H9 (cell line): ENCODE results near the gene DIP2C. TPM values are rescaled to one million over a fixed set of nuclear protein-coding genes. Genes with fewer than 3 reads are reported as not detected.

ENCODE experiments used
- DNase-seq: peaks from one replicate; pipeline ENCODE4 v3.0.0-alpha.2; 2017
- H2AFZ ChIP-seq: one replicate; pipeline ENCODE4 v1.6.1; 2013; ENCODE audit warnings: mild to moderate bottlenecking, low read length, control low read depth, moderate library complexity
- H2AK5ac ChIP-seq: 2 replicates; pipeline ENCODE4 v1.6.1; 2013; ENCODE audit warnings: low read length, control low read depth, mixed read lengths; ENCODE audit not compliant: insufficient read length
- H2BK120ac ChIP-seq: one replicate; pipeline ENCODE4 v1.6.1; 2013; ENCODE audit warnings: low read depth, mild to moderate bottlenecking, low read length, control low read depth, inconsistent platforms; ENCODE audit not compliant: poor library complexity, severe bottlenecking
- H2BK12ac ChIP-seq: 2 replicates; pipeline ENCODE4 v1.6.1; 2013; ENCODE audit warnings: low read length, control low read depth, mixed read lengths, low read depth; ENCODE audit not compliant: insufficient read length
- H2BK15ac ChIP-seq: 2 replicates; pipeline ENCODE4 v1.6.1; 2013; ENCODE audit warnings: low read depth, low read length, control low read depth
- H2BK20ac ChIP-seq: one replicate; pipeline ENCODE4 v1.6.1; 2013; ENCODE audit warnings: low read depth, mild to moderate bottlenecking, low read length, control low read depth, inconsistent platforms; ENCODE audit not compliant: poor library complexity, severe bottlenecking
- H2BK5ac ChIP-seq: 2 replicates; pipeline ENCODE4 v1.6.1; 2013; ENCODE audit warnings: low read length, control low read depth, mixed read lengths; ENCODE audit not compliant: insufficient read length
- H3K14ac ChIP-seq: 2 replicates; pipeline ENCODE4 v1.6.1; 2013; ENCODE audit warnings: low read length, control low read depth; ENCODE audit not compliant: insufficient read depth
- H3K18ac ChIP-seq: 2 replicates; pipeline ENCODE4 v1.6.1; 2013; ENCODE audit warnings: low read depth, mild to moderate bottlenecking, mixed read lengths, low read length, control low read depth; ENCODE audit not compliant: insufficient read length
- H3K23ac ChIP-seq: 2 replicates; pipeline ENCODE4 v1.6.1; 2013; ENCODE audit warnings: low read length, control low read depth, mixed read lengths, low read depth; ENCODE audit not compliant: insufficient read length
- H3K23me2 ChIP-seq: 2 replicates; pipeline ENCODE4 v1.6.1; 2013; ENCODE audit warnings: low read depth, mild to moderate bottlenecking, mixed read lengths, low read length, control low read depth; ENCODE audit not compliant: insufficient read length, poor library complexity, severe bottlenecking
- H3K27ac ChIP-seq: 2 replicates; pipeline ENCODE4 v1.5.1; 2013; ENCODE audit warnings: low read length, control low read depth, mixed read lengths, low read depth; ENCODE audit not compliant: insufficient read length
- H3K27me3 ChIP-seq: 2 replicates; pipeline ENCODE4 v1.6.1; 2013; ENCODE audit warnings: low read length, control low read depth, inconsistent platforms; ENCODE audit not compliant: insufficient read depth
- H3K4ac ChIP-seq: 2 replicates; pipeline ENCODE4 v1.6.1; 2013; ENCODE audit warnings: low read depth, mild to moderate bottlenecking, control low read depth, inconsistent platforms, low read length, moderate library complexity
- H3K4me1 ChIP-seq: 2 replicates; pipeline ENCODE4 v1.6.1; 2013; ENCODE audit warnings: low read length, control low read depth, inconsistent platforms; ENCODE audit not compliant: insufficient read depth
- H3K4me2 ChIP-seq: 2 replicates; pipeline ENCODE4 v1.6.1; 2013; ENCODE audit warnings: low read length, control low read depth, mixed read lengths; ENCODE audit not compliant: insufficient read length, insufficient read depth
- H3K56ac ChIP-seq: 2 replicates; pipeline ENCODE4 v1.6.1; 2013; ENCODE audit warnings: low read depth, mild to moderate bottlenecking, mixed read lengths, low read length, control low read depth; ENCODE audit not compliant: insufficient read length
- H3K79me1 ChIP-seq: 2 replicates; pipeline ENCODE4 v1.6.1; 2013; ENCODE audit warnings: low read depth, mild to moderate bottlenecking, moderate library complexity, low read length, control low read depth, inconsistent platforms; ENCODE audit not compliant: insufficient read depth, poor library complexity, severe bottlenecking
- H3K79me2 ChIP-seq: 2 replicates; pipeline ENCODE4 v1.6.1; 2013; ENCODE audit warnings: low read length, control low read depth, inconsistent platforms; ENCODE audit not compliant: insufficient read depth
- H3K9ac ChIP-seq: 2 replicates; pipeline ENCODE4 v1.6.1; 2013; ENCODE audit warnings: low read length, control low read depth, mixed read lengths; ENCODE audit not compliant: insufficient read length; ENCODE audit errors: extremely low read depth
- H3K9me3 ChIP-seq: one replicate; pipeline ENCODE4 v1.6.1; 2013; ENCODE audit warnings: low read depth, low read length, inconsistent platforms; ENCODE audit not compliant: control insufficient read depth
- H3T11ph ChIP-seq: one replicate; pipeline ENCODE4 v1.6.1; 2013; ENCODE audit warnings: mild to moderate bottlenecking, low read length, control low read depth, inconsistent platforms
- H4K20me1 ChIP-seq: one replicate; pipeline ENCODE4 v1.6.1; 2013; ENCODE audit not compliant: control insufficient read depth, insufficient read length, insufficient read depth
- H4K5ac ChIP-seq: 2 replicates; pipeline ENCODE4 v1.6.1; 2013; ENCODE audit warnings: low read depth, mild to moderate bottlenecking, mixed read lengths, low read length, control low read depth; ENCODE audit not compliant: insufficient read length
- H4K8ac ChIP-seq: replicated peaks from 2 replicates; pipeline ENCODE4 v1.6.1; 2013; ENCODE audit warnings: low read length, control low read depth, mixed read lengths, low read depth; ENCODE audit not compliant: insufficient read length
- H4K91ac ChIP-seq: 2 replicates; pipeline ENCODE4 v1.6.1; 2013; ENCODE audit warnings: low read depth, mild to moderate bottlenecking, moderate library complexity, mixed read lengths, low read length, control low read depth; ENCODE audit not compliant: insufficient read length
- H3K27ac Mint-ChIP-seq, 3 experiments: 2 replicates in 2 of 3; 3 replicates in 1 of 3; pipeline ENCODE4 v1.8.0; 2020 to 2021; ENCODE audit warnings: mixed read lengths in 3 of 3, mild to moderate bottlenecking in 1 of 3, moderate library complexity in 1 of 3
- H3K27me3 Mint-ChIP-seq: 2 replicates; pipeline ENCODE4 v1.8.0; 2021; ENCODE audit warnings: low read depth, mild to moderate bottlenecking, moderate library complexity, mixed read lengths
- H3K36me3 Mint-ChIP-seq, 3 experiments: 2 replicates in 2 of 3; 3 replicates in 1 of 3; pipeline ENCODE4 v1.8.0; 2020 to 2021; ENCODE audit warnings: low read depth in 3 of 3, mixed read lengths in 3 of 3; ENCODE audit not compliant: insufficient read depth in 1 of 3
- H3K4me1 Mint-ChIP-seq, 2 experiments: 2 replicates each; pipeline ENCODE4 v1.8.0; 2020; ENCODE audit warnings: mixed read lengths in 2 of 2
- H3K4me3 Mint-ChIP-seq, 2 experiments: 2 replicates in 1 of 2; 3 replicates in 1 of 2; pipeline ENCODE4 v1.8.0; 2020 to 2021; ENCODE audit warnings: mild to moderate bottlenecking in 2 of 2, mixed read lengths in 2 of 2, moderate library complexity in 1 of 2
- H3K9me3 Mint-ChIP-seq, 2 experiments: 2 replicates in 1 of 2; 3 replicates in 1 of 2; pipeline ENCODE4 v1.8.0; 2020; ENCODE audit warnings: mild to moderate bottlenecking in 2 of 2, mixed read lengths in 2 of 2, moderate library complexity in 1 of 2
- CTCF ChIP-seq: fragments of 200-600 bp; sonication (generic); conservative IDR thresholded peaks from 3 replicates; pipeline ENCODE4 v1.8.0; 2021; ENCODE audit warnings: antibody characterized with exemption, mild to moderate bottlenecking
- WGBS: extraction: QIAGEN DNeasy Blood & Tissue Kit; methylation state at CpG from one replicate; pipeline ENCODE4 v1.1.7; 2013; ENCODE audit warnings: missing lambda C conversion rate, low lambda C conversion rate, mixed read lengths; ENCODE audit not compliant: insufficient read length; ENCODE audit errors: extremely low coverage; 5-methylcytosine and 5-hydroxymethylcytosine counted together
- total RNA-seq: library from RNA; stranded (reverse); gene quantifications from 2 replicates; pipeline ENCODE4 v1.2.1, GENCODE V29; 2021

DIP2C gene
- total RNA-seq, 1 experiment from 2014 or later: 7.9 TPM

GRCh38 chr10:317926-318325 is 371.5 kb downstream of the DIP2C start:
- H3K27me3 ChIP-seq: no peaks in the 10 kb centered on the region
- H3K4ac ChIP-seq: no peak overlapping the region
- H2AK5ac ChIP-seq: no peak overlapping the region
- no peak overlapping the region for H3K56ac ChIP-seq
- H4K8ac ChIP-seq: no peak overlapping the region
- H2BK12ac ChIP-seq: no peak overlapping the region
- no peak overlapping the region for H4K5ac ChIP-seq
- no peak overlapping the region for H3K23ac ChIP-seq
- no peak overlapping the region for H3K18ac ChIP-seq
- no peaks in the 10 kb centered on the region for H3K9me3 ChIP-seq
- H3K27ac ChIP-seq: no peak overlapping the region
- no peak overlapping the region for H2BK15ac ChIP-seq
- H3K4me1 Mint-ChIP-seq: no peaks in the 10 kb centered on the region
- no peak overlapping the region for H3T11ph ChIP-seq
- H3K4me3 Mint-ChIP-seq: no peak overlapping the region
- H2BK5ac ChIP-seq: no peak overlapping the region
- H3K79me1 ChIP-seq: no peaks in the 10 kb centered on the region
- H3K4me2 ChIP-seq: no peak overlapping the region
- H3K36me3 Mint-ChIP-seq: peaks cover 7 to 17% (median 14%) of the 10 kb centered on the region in 3 experiments; a peak in 6 of 7 replicates
- no peak overlapping the region for H4K91ac ChIP-seq
- no peaks in the 10 kb centered on the region for H3K23me2 ChIP-seq
- H2BK120ac ChIP-seq: no peak overlapping the region
- no peak overlapping the region for H2AFZ ChIP-seq
- H3K9me3 Mint-ChIP-seq: peaks cover 0 to 4% of the 10 kb centered on the region in 2 experiments; a peak in 2 of 5 replicates
- H3K27ac Mint-ChIP-seq: no peak overlapping the region
- H3K9ac ChIP-seq: no peak overlapping the region
- no peaks in the 10 kb centered on the region for H3K79me2 ChIP-seq
- DNase-seq: no peak
- H3K4me1 ChIP-seq: no peaks in the 10 kb centered on the region
- TF ChIP-seq CTCF: no peak
- no CpG with 5 or more reads among the region's 12 CpGs for WGBS
- no peak overlapping the region for H3K14ac ChIP-seq
- no peak overlapping the region for H2BK20ac ChIP-seq
- H4K20me1 ChIP-seq: no peaks in the 10 kb centered on the region
- H3K27me3 Mint-ChIP-seq: no peaks in the 10 kb centered on the region
